WTC11 (cell line): ENCODE measurements around the gene ZBTB4. TPM values are rescaled to one million over a fixed set of nuclear protein-coding genes. Genes with fewer than 3 reads are reported as not detected.

Experiments used
- ATAC-seq: fragments of 200-7000 bp; cut with Tn5 transposase; 2 replicates; pipeline ENCODE4 v1.10.0; 2021; ENCODE audit warnings: mild to moderate bottlenecking, moderate library complexity
- CTCF ChIA-PET: fragments of 300-600 bp; sonication (Branson Sonifier 250); formaldehyde crosslinking; loops from one replicate; lab custom pipeline; 2021; ENCODE audit warnings: antibody characterized with exemption; lab: Charles Lee
- POLR2A ChIA-PET: fragments of 350-600 bp; sonication (Branson Sonifier 250); formaldehyde crosslinking; loops from one replicate; lab custom pipeline; 2021; ENCODE audit warnings: antibody characterized with exemption; lab: Charles Lee
- DNase-seq: peaks from one replicate; pipeline ENCODE4 v3.0.0; 2021; ENCODE audit warnings: low spot score
- H3K27ac Mint-ChIP-seq: 2 replicates; pipeline ENCODE4 v1.8.0; 2021; ENCODE audit warnings: mixed read lengths
- H3K27me3 Mint-ChIP-seq: 2 replicates; pipeline ENCODE4 v1.8.0; 2021; ENCODE audit warnings: low read depth, mild to moderate bottlenecking, moderate library complexity, mixed read lengths
- H3K36me3 Mint-ChIP-seq: 2 replicates; pipeline ENCODE4 v1.8.0; 2021; ENCODE audit warnings: mixed read lengths
- H3K4me1 Mint-ChIP-seq: 2 replicates; pipeline ENCODE4 v1.8.0; 2022; ENCODE audit warnings: mixed read lengths
- H3K4me3 Mint-ChIP-seq: 2 replicates; pipeline ENCODE4 v1.8.0; 2021; ENCODE audit warnings: mild to moderate bottlenecking, moderate library complexity, mixed read lengths
- H3K9me3 Mint-ChIP-seq: 2 replicates; pipeline ENCODE4 v1.8.0; 2021; ENCODE audit warnings: mixed read lengths
- CBFB ChIP-seq: sonication (generic); formaldehyde crosslinking; IDR thresholded peaks from 2 replicates; pipeline ENCODE4 v1.8.1; 2022; ENCODE audit warnings: mild to moderate bottlenecking, low read depth, missing genetic modification reagents
- CREM ChIP-seq: sonication (generic); formaldehyde crosslinking; IDR thresholded peaks from 2 replicates; pipeline ENCODE4 v1.8.1; 2022; ENCODE audit warnings: mild to moderate bottlenecking, missing genetic modification reagents, moderate library complexity
- FOXK1 ChIP-seq: sonication (generic); formaldehyde crosslinking; IDR thresholded peaks from 2 replicates; pipeline ENCODE4 v1.8.0; 2022; ENCODE audit warnings: mild to moderate bottlenecking, moderate library complexity, missing genetic modification reagents
- FOXP1 ChIP-seq: sonication (generic); formaldehyde crosslinking; IDR thresholded peaks from 2 replicates; pipeline ENCODE4 v1.8.0; 2022; ENCODE audit warnings: missing genetic modification reagents, mild to moderate bottlenecking, moderate library complexity, borderline replicate concordance
- GABPB1 ChIP-seq: sonication (generic); formaldehyde crosslinking; IDR thresholded peaks from 2 replicates; pipeline ENCODE4 v1.8.1; 2023; ENCODE audit warnings: mild to moderate bottlenecking, missing genetic modification reagents
- JAZF1 ChIP-seq: fragments of 250-450 bp; sonication (Bioruptor Pico); IDR thresholded peaks from 2 replicates; pipeline ENCODE4 v1.9.0; 2021; ENCODE audit warnings: moderate library complexity, mild to moderate bottlenecking, inconsistent platforms
- MXD4 ChIP-seq: fragments of 250-450 bp; sonication (Bioruptor Pico); IDR thresholded peaks from 2 replicates; pipeline ENCODE4 v1.8.0; 2021; ENCODE audit warnings: mild to moderate bottlenecking, moderate library complexity, borderline replicate concordance
- NFYB ChIP-seq: sonication (generic); formaldehyde crosslinking; conservative IDR thresholded peaks from 2 replicates; pipeline ENCODE4 v1.8.0; 2022; ENCODE audit warnings: low read depth, missing genetic modification reagents
- SMAD4 ChIP-seq: sonication (generic); formaldehyde crosslinking; IDR thresholded peaks from 2 replicates; pipeline ENCODE4 v1.8.0; 2022; ENCODE audit warnings: mild to moderate bottlenecking, missing genetic modification reagents
- ZNF416 ChIP-seq: fragments of 250-450 bp; sonication (Bioruptor Pico); IDR thresholded peaks from 2 replicates; pipeline ENCODE4 v1.9.0; 2021; ENCODE audit warnings: mild to moderate bottlenecking, inconsistent platforms
- total RNA-seq: library from RNA; stranded (reverse); gene quantifications from 3 replicates; pipeline ENCODE4 v1.2.3, GENCODE V29; 2021
- TF ChIP-seq, protein P1 (sequence below): sonication (generic); formaldehyde crosslinking; IDR thresholded peaks from 2 replicates; pipeline ENCODE4 v1.8.0; 2022; ENCODE audit warnings: mild to moderate bottlenecking, missing genetic modification reagents
- TF ChIP-seq, protein P2 (sequence below): fragments of 250-450 bp; sonication (Bioruptor Pico); IDR thresholded peaks from 2 replicates; pipeline ENCODE4 v1.9.0; 2021; ENCODE audit warnings: moderate library complexity, mild to moderate bottlenecking, inconsistent platforms, borderline replicate concordance
- TF ChIP-seq, protein P3 (sequence below): sonication (generic); formaldehyde crosslinking; IDR thresholded peaks from 2 replicates; pipeline ENCODE4 v1.8.1; 2022; ENCODE audit warnings: missing genetic modification reagents, borderline replicate concordance
- TF ChIP-seq, protein P4 (sequence below): fragments of 250-450 bp; sonication (Bioruptor Pico); conservative IDR thresholded peaks from 2 replicates; pipeline ENCODE4 v1.9.0; 2021; ENCODE audit warnings: mild to moderate bottlenecking
- TF ChIP-seq, protein P5 (sequence below): sonication (generic); formaldehyde crosslinking; IDR thresholded peaks from 2 replicates; pipeline ENCODE4 v1.8.1; 2023; ENCODE audit warnings: mild to moderate bottlenecking, missing genetic modification reagents
- TF ChIP-seq, protein P6 (sequence below): sonication (generic); formaldehyde crosslinking; IDR thresholded peaks from 2 replicates; pipeline ENCODE4 v1.8.0; 2023; ENCODE audit warnings: missing genetic modification reagents
- TF ChIP-seq, protein P7 (sequence below): sonication (generic); formaldehyde crosslinking; conservative IDR thresholded peaks from 2 replicates; pipeline ENCODE4 v1.8.1; 2023; ENCODE audit warnings: mild to moderate bottlenecking, low read depth, missing genetic modification reagents, moderate library complexity

The ZBTB4 gene
- total RNA-seq, 1 experiment from 2014 or later: 14.6 TPM

DNA sequence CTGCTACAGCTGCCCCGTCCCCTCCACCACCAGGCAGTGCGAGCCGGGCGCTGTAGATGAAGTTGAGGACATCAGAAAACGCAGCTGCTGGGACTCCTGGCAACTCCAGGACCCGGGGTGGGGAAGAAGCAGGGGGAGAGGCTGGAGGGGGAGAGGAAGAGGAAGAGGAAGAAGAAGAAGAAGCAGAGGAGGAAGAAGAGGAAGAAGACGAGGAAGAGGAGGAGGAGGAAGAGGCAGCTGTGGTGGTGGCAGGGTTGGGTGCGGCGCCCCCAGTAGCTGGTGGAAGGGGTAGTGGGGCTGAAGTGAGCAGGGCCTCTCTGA, 13.2 kb downstream of the ZBTB4 start:
- ATAC-seq (no peak), DNase-seq (no peak)
- Mint-ChIP-seq H3K4me1 (peaks cover 9% of the 10 kb centered on the region), H3K9me3 (no peaks in the 10 kb centered on the region), H3K27me3 (no peaks in the 10 kb centered on the region), H3K27ac (no peak overlapping the region), H3K4me3 (no peak overlapping the region), H3K36me3 (no peaks in the 10 kb centered on the region)
- TF ChIP-seq, protein P1, sequence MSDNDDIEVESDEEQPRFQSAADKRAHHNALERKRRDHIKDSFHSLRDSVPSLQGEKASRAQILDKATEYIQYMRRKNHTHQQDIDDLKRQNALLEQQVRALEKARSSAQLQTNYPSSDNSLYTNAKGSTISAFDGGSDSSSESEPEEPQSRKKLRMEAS (CRISPR knock-in tag): no peak
- TF ChIP-seq NFYB (CRISPR knock-in tag): no peak
- TF ChIP-seq, protein P2, sequence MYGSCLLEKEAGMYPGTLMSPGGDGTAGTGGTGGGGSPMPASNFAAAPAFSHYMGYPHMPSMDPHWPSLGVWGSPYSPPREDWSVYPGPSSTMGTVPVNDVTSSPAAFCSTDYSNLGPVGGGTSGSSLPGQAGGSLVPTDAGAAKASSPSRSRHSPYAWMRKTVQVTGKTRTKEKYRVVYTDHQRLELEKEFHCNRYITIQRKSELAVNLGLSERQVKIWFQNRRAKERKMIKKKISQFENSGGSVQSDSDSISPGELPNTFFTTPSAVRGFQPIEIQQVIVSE (CRISPR knock-in tag): no peak
- TF ChIP-seq, protein P3, sequence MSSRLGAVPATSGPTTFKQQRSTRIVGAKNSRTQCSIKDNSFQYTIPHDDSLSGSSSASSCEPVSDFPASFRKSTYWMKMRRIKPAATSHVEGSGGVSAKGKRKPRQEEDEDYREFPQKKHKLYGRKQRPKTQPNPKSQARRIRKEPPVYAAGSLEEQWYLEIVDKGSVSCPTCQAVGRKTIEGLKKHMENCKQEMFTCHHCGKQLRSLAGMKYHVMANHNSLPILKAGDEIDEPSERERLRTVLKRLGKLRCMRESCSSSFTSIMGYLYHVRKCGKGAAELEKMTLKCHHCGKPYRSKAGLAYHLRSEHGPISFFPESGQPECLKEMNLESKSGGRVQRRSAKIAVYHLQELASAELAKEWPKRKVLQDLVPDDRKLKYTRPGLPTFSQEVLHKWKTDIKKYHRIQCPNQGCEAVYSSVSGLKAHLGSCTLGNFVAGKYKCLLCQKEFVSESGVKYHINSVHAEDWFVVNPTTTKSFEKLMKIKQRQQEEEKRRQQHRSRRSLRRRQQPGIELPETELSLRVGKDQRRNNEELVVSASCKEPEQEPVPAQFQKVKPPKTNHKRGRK (CRISPR knock-in tag): no peak
- TF ChIP-seq, protein P4, sequence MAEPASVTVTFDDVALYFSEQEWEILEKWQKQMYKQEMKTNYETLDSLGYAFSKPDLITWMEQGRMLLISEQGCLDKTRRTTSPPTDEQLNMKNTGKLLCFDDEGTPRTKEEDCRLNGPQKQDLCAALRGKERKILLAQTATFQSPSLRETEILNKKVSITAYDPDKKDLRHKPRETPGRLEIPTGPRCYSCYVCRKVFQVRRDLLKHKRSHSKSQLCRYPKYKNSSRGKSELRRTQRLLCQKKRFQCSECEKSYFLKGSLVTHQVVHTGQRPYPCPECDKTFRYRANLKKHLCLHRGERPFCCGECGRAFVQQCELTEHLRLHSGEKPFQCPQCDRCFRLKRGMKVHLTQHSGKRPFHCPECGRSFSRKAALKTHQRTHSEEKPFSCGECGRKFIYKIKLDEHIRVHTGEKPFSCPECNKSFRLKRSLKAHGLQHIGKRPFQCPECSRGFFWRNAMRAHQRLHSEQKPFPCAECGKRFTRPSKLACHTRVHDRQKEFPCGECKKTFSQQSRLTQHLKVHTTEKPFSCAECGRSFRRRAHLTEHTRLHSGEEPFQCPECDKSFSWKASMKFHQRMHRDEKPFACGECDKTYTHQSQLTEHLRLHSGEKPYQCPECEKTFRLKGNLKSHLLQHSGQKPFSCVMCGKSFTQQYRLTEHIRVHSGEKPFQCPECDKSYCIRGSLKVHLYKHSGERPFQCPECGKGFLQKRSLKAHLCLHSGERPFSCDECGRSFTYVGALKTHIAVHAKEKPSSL (CRISPR knock-in tag): no peak
- no peak for TF ChIP-seq GABPB1
- TF ChIP-seq SMAD4 (CRISPR knock-in tag): no peak
- no peak for TF ChIP-seq MXD4 (CRISPR knock-in tag)
- TF ChIP-seq, protein P5, sequence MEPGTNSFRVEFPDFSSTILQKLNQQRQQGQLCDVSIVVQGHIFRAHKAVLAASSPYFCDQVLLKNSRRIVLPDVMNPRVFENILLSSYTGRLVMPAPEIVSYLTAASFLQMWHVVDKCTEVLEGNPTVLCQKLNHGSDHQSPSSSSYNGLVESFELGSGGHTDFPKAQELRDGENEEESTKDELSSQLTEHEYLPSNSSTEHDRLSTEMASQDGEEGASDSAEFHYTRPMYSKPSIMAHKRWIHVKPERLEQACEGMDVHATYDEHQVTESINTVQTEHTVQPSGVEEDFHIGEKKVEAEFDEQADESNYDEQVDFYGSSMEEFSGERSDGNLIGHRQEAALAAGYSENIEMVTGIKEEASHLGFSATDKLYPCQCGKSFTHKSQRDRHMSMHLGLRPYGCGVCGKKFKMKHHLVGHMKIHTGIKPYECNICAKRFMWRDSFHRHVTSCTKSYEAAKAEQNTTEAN (CRISPR knock-in tag): no peak
- no peak for TF ChIP-seq CREM (CRISPR knock-in tag)
- TF ChIP-seq FOXP1 (CRISPR knock-in tag): no peak
- no peak for TF ChIP-seq JAZF1 (CRISPR knock-in tag)
- no peak for TF ChIP-seq ZNF416 (CRISPR knock-in tag)
- TF ChIP-seq, protein P6, sequence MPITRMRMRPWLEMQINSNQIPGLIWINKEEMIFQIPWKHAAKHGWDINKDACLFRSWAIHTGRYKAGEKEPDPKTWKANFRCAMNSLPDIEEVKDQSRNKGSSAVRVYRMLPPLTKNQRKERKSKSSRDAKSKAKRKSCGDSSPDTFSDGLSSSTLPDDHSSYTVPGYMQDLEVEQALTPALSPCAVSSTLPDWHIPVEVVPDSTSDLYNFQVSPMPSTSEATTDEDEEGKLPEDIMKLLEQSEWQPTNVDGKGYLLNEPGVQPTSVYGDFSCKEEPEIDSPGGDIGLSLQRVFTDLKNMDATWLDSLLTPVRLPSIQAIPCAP: no peak
- TF ChIP-seq FOXK1 (CRISPR knock-in tag): no peak
- TF ChIP-seq CBFB (CRISPR knock-in tag): no peak
- TF ChIP-seq, protein P7, sequence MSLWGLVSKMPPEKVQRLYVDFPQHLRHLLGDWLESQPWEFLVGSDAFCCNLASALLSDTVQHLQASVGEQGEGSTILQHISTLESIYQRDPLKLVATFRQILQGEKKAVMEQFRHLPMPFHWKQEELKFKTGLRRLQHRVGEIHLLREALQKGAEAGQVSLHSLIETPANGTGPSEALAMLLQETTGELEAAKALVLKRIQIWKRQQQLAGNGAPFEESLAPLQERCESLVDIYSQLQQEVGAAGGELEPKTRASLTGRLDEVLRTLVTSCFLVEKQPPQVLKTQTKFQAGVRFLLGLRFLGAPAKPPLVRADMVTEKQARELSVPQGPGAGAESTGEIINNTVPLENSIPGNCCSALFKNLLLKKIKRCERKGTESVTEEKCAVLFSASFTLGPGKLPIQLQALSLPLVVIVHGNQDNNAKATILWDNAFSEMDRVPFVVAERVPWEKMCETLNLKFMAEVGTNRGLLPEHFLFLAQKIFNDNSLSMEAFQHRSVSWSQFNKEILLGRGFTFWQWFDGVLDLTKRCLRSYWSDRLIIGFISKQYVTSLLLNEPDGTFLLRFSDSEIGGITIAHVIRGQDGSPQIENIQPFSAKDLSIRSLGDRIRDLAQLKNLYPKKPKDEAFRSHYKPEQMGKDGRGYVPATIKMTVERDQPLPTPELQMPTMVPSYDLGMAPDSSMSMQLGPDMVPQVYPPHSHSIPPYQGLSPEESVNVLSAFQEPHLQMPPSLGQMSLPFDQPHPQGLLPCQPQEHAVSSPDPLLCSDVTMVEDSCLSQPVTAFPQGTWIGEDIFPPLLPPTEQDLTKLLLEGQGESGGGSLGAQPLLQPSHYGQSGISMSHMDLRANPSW: no peak
- CTCF ChIA-PET: no interaction called here
- POLR2A ChIA-PET: no interaction called here
